K562 (cell line): Measurements from ENCODE around the gene KRTAP2-1. TPM values are rescaled to one million over a fixed set of nuclear protein-coding genes. Genes with fewer than 3 reads are reported as not detected.

ENCODE experiments used
- BHLHE40 ChIP-seq: IDR thresholded peaks from 2 replicates; pipeline ENCODE4 v1.6.1; 2011; ENCODE audit warnings: low read length, improper control_type of control experiment
- CEBPB ChIP-seq: fragments of 450-650 bp; IDR thresholded peaks from 2 replicates; pipeline ENCODE4 v1.6.1; 2016; ENCODE audit warnings: missing genetic modification characterization, missing compliant biosample characterization
- CREB1 ChIP-seq, 2 experiments: sonication (generic) in 1 of 2; formaldehyde crosslinking in 1 of 2; IDR thresholded peaks; 2 replicates each; pipeline versions ENCODE4 v1.6.1 to v1.8.0; 2012 to 2022; ENCODE audit warnings: inconsistent platforms in 1 of 2, mild to moderate bottlenecking in 1 of 2, missing genetic modification reagents in 1 of 2, moderate library complexity in 1 of 2
- ESRRB ChIP-seq: fragments of 250-450 bp; sonication (Bioruptor Pico); IDR thresholded peaks from 2 replicates; pipeline ENCODE4 v1.5.0; 2020; ENCODE audit warnings: mild to moderate bottlenecking, moderate library complexity, borderline replicate concordance
- FOS ChIP-seq: IDR thresholded peaks from 3 replicates; pipeline ENCODE4 v1.6.1; 2011; ENCODE audit not compliant: insufficient read length; ENCODE audit errors: extremely low read depth
- FOXA3 ChIP-seq, 2 experiments: fragments of 450-650 bp in 1 of 2; sonication (generic) in 1 of 2; formaldehyde crosslinking; IDR thresholded peaks in 1 of 2; conservative IDR thresholded peaks in 1 of 2; 2 replicates each; pipeline versions ENCODE4 v1.4.0 to v1.8.0; 2020 to 2022; ENCODE audit warnings: mild to moderate bottlenecking in 2 of 2, missing genetic modification reagents in 1 of 2
- ILF3 ChIP-seq: fragments of 450-650 bp; IDR thresholded peaks from 2 replicates; pipeline ENCODE4 v1.6.1; 2018; ENCODE audit warnings: antibody characterized with exemption, mild to moderate bottlenecking, moderate library complexity, borderline replicate concordance
- KDM1A ChIP-seq, 2 experiments: fragments of 450-650 bp; IDR thresholded peaks; 2 replicates each; pipeline ENCODE4 v1.6.1; 2016; ENCODE audit warnings: mild to moderate bottlenecking in 2 of 2
- MAFG ChIP-seq: fragments of 450-650 bp; conservative IDR thresholded peaks from 2 replicates; pipeline ENCODE4 v1.6.1; 2016; ENCODE audit warnings: missing genetic modification characterization, missing compliant biosample characterization
- MLLT1 ChIP-seq, 2 experiments: fragments of 450-650 bp; IDR thresholded peaks; 2 replicates each; pipeline ENCODE4 v1.6.1; 2016
- MTA2 ChIP-seq: fragments of 450-650 bp; IDR thresholded peaks from 2 replicates; pipeline ENCODE4 v1.6.1; 2016; ENCODE audit warnings: low read depth
- NCOA4 ChIP-seq: fragments of 450-650 bp; IDR thresholded peaks from 2 replicates; pipeline ENCODE4 v1.6.1; 2018; ENCODE audit warnings: mild to moderate bottlenecking; ENCODE audit not compliant: partially characterized antibody
- NR1H2 ChIP-seq: sonication (generic); formaldehyde crosslinking; IDR thresholded peaks from 2 replicates; pipeline ENCODE4 v1.4.0; 2020; ENCODE audit warnings: mild to moderate bottlenecking, missing genetic modification reagents
- NR2F6 ChIP-seq: fragments of 450-650 bp; formaldehyde crosslinking; IDR thresholded peaks from 2 replicates; pipeline ENCODE4 v1.4.0; 2020; ENCODE audit warnings: mild to moderate bottlenecking
- RHOXF2B ChIP-seq: fragments of 250-450 bp; sonication (Bioruptor Pico); conservative IDR thresholded peaks from 2 replicates; pipeline ENCODE4 v1.5.1; 2021
- RNF219 ChIP-seq: fragments of 250-450 bp; sonication (Bioruptor Pico); IDR thresholded peaks from 2 replicates; pipeline ENCODE4 v1.5.0; 2022; ENCODE audit warnings: mild to moderate bottlenecking
- SIRT6 ChIP-seq: IDR thresholded peaks from one replicate; pipeline ENCODE4 v1.6.1; 2012; ENCODE audit warnings: low read depth, mild to moderate bottlenecking, control low read depth, inconsistent platforms, low read length, moderate library complexity
- TCF7 ChIP-seq: sonication (generic); IDR thresholded peaks from 2 replicates; pipeline ENCODE4 v1.6.1; 2016; ENCODE audit warnings: antibody characterized with exemption, borderline replicate concordance
- ZBTB8A ChIP-seq: fragments of 450-650 bp; IDR thresholded peaks from 2 replicates; pipeline ENCODE4 v1.6.1; 2018; ENCODE audit warnings: mild to moderate bottlenecking, moderate library complexity; ENCODE audit not compliant: partially characterized antibody
- ZFP1 ChIP-seq: fragments of 450-650 bp; formaldehyde crosslinking; IDR thresholded peaks from 2 replicates; pipeline ENCODE4 v1.4.0; 2020; ENCODE audit warnings: mild to moderate bottlenecking, mixed read lengths
- ZNF140 ChIP-seq: fragments of 250-450 bp; sonication (Bioruptor Pico); IDR thresholded peaks from 2 replicates; pipeline ENCODE4 v1.8.0; 2021; ENCODE audit warnings: moderate library complexity, mild to moderate bottlenecking, inconsistent platforms
- ZNF184 ChIP-seq: sonication (generic); formaldehyde crosslinking; IDR thresholded peaks from 2 replicates; pipeline ENCODE4 v1.5.0; 2020; ENCODE audit warnings: missing genetic modification reagents
- ZNF212 ChIP-seq: fragments of 450-650 bp; formaldehyde crosslinking; IDR thresholded peaks from 2 replicates; pipeline ENCODE4 v1.4.0; 2020; ENCODE audit warnings: mild to moderate bottlenecking
- ZNF239 ChIP-seq: fragments of 250-450 bp; sonication (Bioruptor Pico); IDR thresholded peaks from 2 replicates; pipeline ENCODE4 v1.4.0; 2020; ENCODE audit warnings: mild to moderate bottlenecking
- ZNF253 ChIP-seq: fragments of 250-450 bp; sonication (Bioruptor Pico); conservative IDR thresholded peaks from 2 replicates; pipeline ENCODE4 v1.6.1; 2021; ENCODE audit warnings: mild to moderate bottlenecking
- ZNF263 ChIP-seq: sonication (generic); formaldehyde crosslinking; IDR thresholded peaks from 2 replicates; pipeline ENCODE4 v1.8.0; 2022; ENCODE audit warnings: mild to moderate bottlenecking, missing genetic modification reagents, borderline replicate concordance
- ZNF584 ChIP-seq: fragments of 200-800 bp; sonication (Bioruptor generic); IDR thresholded peaks from 2 replicates; pipeline ENCODE4 v1.6.1; 2016; ENCODE audit warnings: low read depth, mild to moderate bottlenecking, missing genetic modification characterization, missing compliant biosample characterization
- ZNF764 ChIP-seq: fragments of 250-450 bp; sonication (Bioruptor Pico); IDR thresholded peaks from 2 replicates; pipeline ENCODE4 v1.4.0; 2020; ENCODE audit warnings: low read depth, mild to moderate bottlenecking, moderate library complexity
- polyA plus RNA-seq, 8 experiments: library from polyadenylated mRNA; depleted of rRNA in 4 of 8; stranded (reverse) in 5 of 8; unstranded in 3 of 8; fragments of >200 nt; fragmentation: Nextera tagmentation in 2 of 8; fragmentation: Illumina TruSeq in 1 of 8; extraction: Ambion mirVana in 2 of 8; extraction: Trizol in 1 of 8; gene quantifications; 2 replicates each; pipeline versions ENCODE4 v1.2.1 to v1.2.3, GENCODE V29; 2011 to 2014; ENCODE audit warnings: inconsistent platforms in 1 of 8, missing spikeins in 1 of 8
- total RNA-seq, 7 experiments: library from RNA; depleted of rRNA in 6 of 7; stranded (reverse); fragments of >200 nt in 6 of 7; fragmentation: Illumina TruSeq in 2 of 7; extraction: Trizol in 2 of 7; gene quantifications; 2 replicates each; pipeline versions ENCODE4 v1.2.1 to v1.2.3, GENCODE V29; 2011 to 2021; ENCODE audit warnings: low replicate concordance in 1 of 7

Gene KRTAP2-1
- total and polyA plus RNA-seq, 9 of the 15 experiments (the other 6 are each of a cell fraction or from before 2014, with no cell fraction given) = not detected

GRCh38 chr17:41065829-41066624 lies 18.9 kb upstream of the KRTAP2-1 start, which contains the start of gene KRTAP2-4 (continued):
- TF ChIP-seq FOXA3 (CRISPR knock-in tag; conservative IDR thresholded peaks at IDR 0.05 in 1 of 2, IDR thresholded peaks at IDR 0.05 in 1 of 2) (no peak), MTA2 (no peak), TCF7 (no peak), KDM1A (IDR thresholded peaks at IDR 0.05) (no peak), ZFP1 (CRISPR knock-in tag) (no peak), ZNF584 (peak; percentile 84), ZNF253 (CRISPR knock-in tag) (no peak), CEBPB (tag) (peak; percentile 91), ILF3 (no peak), ZNF140 (CRISPR knock-in tag) (no peak), ZNF263 (no peak), ZNF239 (CRISPR knock-in tag) (peak; percentile 46; the same call in 1 of the 2 replicates), NR2F6 (no peak), ZNF212 (no peak), MAFG (tag) (peak; percentile 75), ZNF184 (CRISPR knock-in tag) (no peak), MLLT1 (IDR thresholded peaks at IDR 0.05) (peak in 1 of 2 experiments; percentile 67; a peak in 1 of 4 replicates), NCOA4 (no peak), SIRT6 (no peak), ESRRB (CRISPR knock-in tag) (no peak), BHLHE40 (no peak), RHOXF2B (CRISPR knock-in tag) (no peak), FOS (peak; percentile 23), CREB1 (IDR thresholded peaks at IDR 0.05) (no peak), CREB1 (CRISPR knock-in tag; IDR thresholded peaks at IDR 0.05) (no peak), ZNF764 (no peak), RNF219 (no peak; the same call in 1 of the 2 replicates), ZBTB8A (no peak), NR1H2 (CRISPR knock-in tag) (no peak)
